ENCODE data around the gene FNDC3B. TPM values are rescaled to one million over a fixed set of nuclear protein-coding genes. Genes with fewer than 3 reads are reported as not detected.

The FNDC3B gene
- total and polyA plus RNA-seq, 9 of the 15 experiments (the other 6 are each of a cell fraction or from before 2014, with no cell fraction given): 7.0 to 35.8 (median 16.2) TPM

DNA sequence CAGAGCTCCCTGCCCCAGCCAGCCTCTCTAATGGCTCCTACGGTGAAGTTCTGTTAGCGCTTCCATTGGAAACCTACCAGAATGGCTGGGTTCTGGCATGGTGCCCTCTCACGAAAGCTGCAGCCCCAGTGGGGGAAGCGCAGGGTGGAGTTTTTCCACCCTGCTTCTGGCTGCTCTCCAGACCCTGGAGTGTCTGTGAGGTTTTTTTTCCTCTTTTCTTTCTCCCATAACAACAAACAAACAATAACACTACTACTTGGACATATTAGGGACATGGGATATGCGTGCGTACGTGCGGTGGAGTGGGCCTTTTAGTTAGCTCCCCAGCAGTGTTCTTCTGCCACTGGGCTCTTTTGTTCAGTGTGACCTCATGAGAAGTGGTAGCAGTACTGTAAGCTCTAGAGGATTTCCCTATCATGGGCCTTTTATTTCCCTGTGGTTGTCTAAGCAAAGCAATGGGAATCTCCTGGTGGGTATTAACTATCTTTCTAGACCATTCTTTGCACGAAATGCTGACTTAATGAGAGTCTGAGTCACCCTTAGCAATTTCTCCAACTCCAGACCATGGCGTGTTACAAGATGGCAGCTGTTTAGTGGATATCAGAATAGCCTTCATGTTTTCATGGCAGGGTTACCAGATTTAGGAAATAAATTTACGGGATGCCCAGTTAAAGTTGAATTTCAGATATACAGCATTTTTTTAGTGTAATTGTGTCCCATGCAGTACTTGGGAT is 161.9 kb downstream of the FNDC3B start (continued):
- peak; percentile 48; the same call in 1 of the 2 replicates for TF ChIP-seq NFE2 (IDR thresholded peaks at IDR 0.05; ENCODE audit: low read depth)
- no peak for TF ChIP-seq ZC3H8 (IDR thresholded peaks at IDR 0.05)
- peak; percentile 67; the same call in 1 of the 2 replicates for TF ChIP-seq ZNF175 (CRISPR knock-in tag; IDR thresholded peaks at IDR 0.05; ENCODE audit: low read depth)
- TF ChIP-seq KAT8 (IDR thresholded peaks at IDR 0.05; ENCODE audit: low read depth): no peak
- TF ChIP-seq ZNF639 (CRISPR knock-in tag; conservative IDR thresholded peaks at IDR 0.05 in 1 of 2, IDR thresholded peaks at IDR 0.05 in 1 of 2): peak in 1 of 2 experiments; percentile 79; a peak in 2 of 4 replicates
- no peak for TF ChIP-seq SMAD3 (CRISPR knock-in tag; conservative IDR thresholded peaks at IDR 0.05)
- no peak for TF ChIP-seq STAT5B (CRISPR knock-in tag; IDR thresholded peaks at IDR 0.05)
- TF ChIP-seq HSF4 (CRISPR knock-in tag; IDR thresholded peaks at IDR 0.05; ENCODE audit: borderline replicate concordance): no peak
- peak; percentile 46 for TF ChIP-seq TEAD4 (IDR thresholded peaks at IDR 0.05; ENCODE audit: low read length)
- no peak for TF ChIP-seq TEAD4 (CRISPR knock-in tag; IDR thresholded peaks at IDR 0.05; ENCODE audit: borderline replicate concordance)
- TF ChIP-seq FOXK1 (CRISPR knock-in tag; IDR thresholded peaks at IDR 0.05; ENCODE audit: borderline replicate concordance): no peak
- TF ChIP-seq HLTF (IDR thresholded peaks at IDR 0.05): no peak
- no peak for TF ChIP-seq ZNF444 (CRISPR knock-in tag; IDR thresholded peaks at IDR 0.05)
- TF ChIP-seq, protein P1, sequence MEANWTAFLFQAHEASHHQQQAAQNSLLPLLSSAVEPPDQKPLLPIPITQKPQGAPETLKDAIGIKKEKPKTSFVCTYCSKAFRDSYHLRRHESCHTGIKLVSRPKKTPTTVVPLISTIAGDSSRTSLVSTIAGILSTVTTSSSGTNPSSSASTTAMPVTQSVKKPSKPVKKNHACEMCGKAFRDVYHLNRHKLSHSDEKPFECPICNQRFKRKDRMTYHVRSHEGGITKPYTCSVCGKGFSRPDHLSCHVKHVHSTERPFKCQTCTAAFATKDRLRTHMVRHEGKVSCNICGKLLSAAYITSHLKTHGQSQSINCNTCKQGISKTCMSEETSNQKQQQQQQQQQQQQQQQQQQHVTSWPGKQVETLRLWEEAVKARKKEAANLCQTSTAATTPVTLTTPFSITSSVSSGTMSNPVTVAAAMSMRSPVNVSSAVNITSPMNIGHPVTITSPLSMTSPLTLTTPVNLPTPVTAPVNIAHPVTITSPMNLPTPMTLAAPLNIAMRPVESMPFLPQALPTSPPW (CRISPR knock-in tag; IDR thresholded peaks at IDR 0.05): peak; percentile 50; the same call in 1 of the 2 replicates
- peak; percentile 13; the same call in 1 of the 2 replicates for TF ChIP-seq ZNF384 (IDR thresholded peaks at IDR 0.05; ENCODE audit: low read depth, low read length)
- TF ChIP-seq, protein P2, sequence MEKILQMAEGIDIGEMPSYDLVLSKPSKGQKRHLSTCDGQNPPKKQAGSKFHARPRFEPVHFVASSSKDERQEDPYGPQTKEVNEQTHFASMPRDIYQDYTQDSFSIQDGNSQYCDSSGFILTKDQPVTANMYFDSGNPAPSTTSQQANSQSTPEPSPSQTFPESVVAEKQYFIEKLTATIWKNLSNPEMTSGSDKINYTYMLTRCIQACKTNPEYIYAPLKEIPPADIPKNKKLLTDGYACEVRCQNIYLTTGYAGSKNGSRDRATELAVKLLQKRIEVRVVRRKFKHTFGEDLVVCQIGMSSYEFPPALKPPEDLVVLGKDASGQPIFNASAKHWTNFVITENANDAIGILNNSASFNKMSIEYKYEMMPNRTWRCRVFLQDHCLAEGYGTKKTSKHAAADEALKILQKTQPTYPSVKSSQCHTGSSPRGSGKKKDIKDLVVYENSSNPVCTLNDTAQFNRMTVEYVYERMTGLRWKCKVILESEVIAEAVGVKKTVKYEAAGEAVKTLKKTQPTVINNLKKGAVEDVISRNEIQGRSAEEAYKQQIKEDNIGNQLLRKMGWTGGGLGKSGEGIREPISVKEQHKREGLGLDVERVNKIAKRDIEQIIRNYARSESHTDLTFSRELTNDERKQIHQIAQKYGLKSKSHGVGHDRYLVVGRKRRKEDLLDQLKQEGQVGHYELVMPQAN (IDR thresholded peaks at IDR 0.05; ENCODE audit: borderline replicate concordance): no peak
- no peak for TF ChIP-seq ELF1 (tag; IDR thresholded peaks at IDR 0.05)
- peak; percentile 46 for TF ChIP-seq ARID1B (IDR thresholded peaks at IDR 0.05)
- 0 out of 2 replicates have a peak, but pooled peaks have one; percentile 34 for TF ChIP-seq ZNF41 (CRISPR knock-in tag; conservative IDR thresholded peaks at IDR 0.05)
- TF ChIP-seq, protein P3, sequence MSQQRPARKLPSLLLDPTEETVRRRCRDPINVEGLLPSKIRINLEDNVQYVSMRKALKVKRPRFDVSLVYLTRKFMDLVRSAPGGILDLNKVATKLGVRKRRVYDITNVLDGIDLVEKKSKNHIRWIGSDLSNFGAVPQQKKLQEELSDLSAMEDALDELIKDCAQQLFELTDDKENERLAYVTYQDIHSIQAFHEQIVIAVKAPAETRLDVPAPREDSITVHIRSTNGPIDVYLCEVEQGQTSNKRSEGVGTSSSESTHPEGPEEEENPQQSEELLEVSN (IDR thresholded peaks at IDR 0.05; ENCODE audit: borderline replicate concordance in 1 of 2, extremely low read depth in 1 of 2, insufficient read depth in 1 of 2, insufficient read length in 1 of 2, low read depth in 1 of 2, low read length in 1 of 2, poor library complexity in 1 of 2, severe bottlenecking in 1 of 2): no peak
- TF ChIP-seq MTA2 (IDR thresholded peaks at IDR 0.05; ENCODE audit: low read depth): no peak
- no peak for TF ChIP-seq SRF (CRISPR knock-in tag; IDR thresholded peaks at IDR 0.05)
- no peak for TF ChIP-seq DDX20 (tag; IDR thresholded peaks at IDR 0.05; ENCODE audit: low read depth)
